H9 (cell line): ENCODE data around the gene OPTC. TPM values are rescaled to one million over a fixed set of nuclear protein-coding genes. Genes with fewer than 3 reads are reported as not detected.

Experiments used
- DNase-seq: peaks from one replicate; pipeline ENCODE4 v3.0.0-alpha.2; 2017
- H2AFZ ChIP-seq: one replicate; pipeline ENCODE4 v1.6.1; 2013; ENCODE audit warnings: mild to moderate bottlenecking, low read length, control low read depth, moderate library complexity
- H2AK5ac ChIP-seq: 2 replicates; pipeline ENCODE4 v1.6.1; 2013; ENCODE audit warnings: low read length, control low read depth, mixed read lengths; ENCODE audit not compliant: insufficient read length
- H2BK120ac ChIP-seq: one replicate; pipeline ENCODE4 v1.6.1; 2013; ENCODE audit warnings: low read depth, mild to moderate bottlenecking, low read length, control low read depth, inconsistent platforms; ENCODE audit not compliant: poor library complexity, severe bottlenecking
- H2BK12ac ChIP-seq: 2 replicates; pipeline ENCODE4 v1.6.1; 2013; ENCODE audit warnings: low read length, control low read depth, mixed read lengths, low read depth; ENCODE audit not compliant: insufficient read length
- H2BK15ac ChIP-seq: 2 replicates; pipeline ENCODE4 v1.6.1; 2013; ENCODE audit warnings: low read depth, low read length, control low read depth
- H2BK20ac ChIP-seq: one replicate; pipeline ENCODE4 v1.6.1; 2013; ENCODE audit warnings: low read depth, mild to moderate bottlenecking, low read length, control low read depth, inconsistent platforms; ENCODE audit not compliant: poor library complexity, severe bottlenecking
- H2BK5ac ChIP-seq: 2 replicates; pipeline ENCODE4 v1.6.1; 2013; ENCODE audit warnings: low read length, control low read depth, mixed read lengths; ENCODE audit not compliant: insufficient read length
- H3K14ac ChIP-seq: 2 replicates; pipeline ENCODE4 v1.6.1; 2013; ENCODE audit warnings: low read length, control low read depth; ENCODE audit not compliant: insufficient read depth
- H3K18ac ChIP-seq: 2 replicates; pipeline ENCODE4 v1.6.1; 2013; ENCODE audit warnings: low read depth, mild to moderate bottlenecking, mixed read lengths, low read length, control low read depth; ENCODE audit not compliant: insufficient read length
- H3K23ac ChIP-seq: 2 replicates; pipeline ENCODE4 v1.6.1; 2013; ENCODE audit warnings: low read length, control low read depth, mixed read lengths, low read depth; ENCODE audit not compliant: insufficient read length
- H3K23me2 ChIP-seq: 2 replicates; pipeline ENCODE4 v1.6.1; 2013; ENCODE audit warnings: low read depth, mild to moderate bottlenecking, mixed read lengths, low read length, control low read depth; ENCODE audit not compliant: insufficient read length, poor library complexity, severe bottlenecking
- H3K27ac ChIP-seq: 2 replicates; pipeline ENCODE4 v1.5.1; 2013; ENCODE audit warnings: low read length, control low read depth, mixed read lengths, low read depth; ENCODE audit not compliant: insufficient read length
- H3K27me3 ChIP-seq: 2 replicates; pipeline ENCODE4 v1.6.1; 2013; ENCODE audit warnings: low read length, control low read depth, inconsistent platforms; ENCODE audit not compliant: insufficient read depth
- H3K4ac ChIP-seq: 2 replicates; pipeline ENCODE4 v1.6.1; 2013; ENCODE audit warnings: low read depth, mild to moderate bottlenecking, control low read depth, inconsistent platforms, low read length, moderate library complexity
- H3K4me1 ChIP-seq: 2 replicates; pipeline ENCODE4 v1.6.1; 2013; ENCODE audit warnings: low read length, control low read depth, inconsistent platforms; ENCODE audit not compliant: insufficient read depth
- H3K4me2 ChIP-seq: 2 replicates; pipeline ENCODE4 v1.6.1; 2013; ENCODE audit warnings: low read length, control low read depth, mixed read lengths; ENCODE audit not compliant: insufficient read length, insufficient read depth
- H3K56ac ChIP-seq: 2 replicates; pipeline ENCODE4 v1.6.1; 2013; ENCODE audit warnings: low read depth, mild to moderate bottlenecking, mixed read lengths, low read length, control low read depth; ENCODE audit not compliant: insufficient read length
- H3K79me1 ChIP-seq: 2 replicates; pipeline ENCODE4 v1.6.1; 2013; ENCODE audit warnings: low read depth, mild to moderate bottlenecking, moderate library complexity, low read length, control low read depth, inconsistent platforms; ENCODE audit not compliant: insufficient read depth, poor library complexity, severe bottlenecking
- H3K79me2 ChIP-seq: 2 replicates; pipeline ENCODE4 v1.6.1; 2013; ENCODE audit warnings: low read length, control low read depth, inconsistent platforms; ENCODE audit not compliant: insufficient read depth
- H3K9ac ChIP-seq: 2 replicates; pipeline ENCODE4 v1.6.1; 2013; ENCODE audit warnings: low read length, control low read depth, mixed read lengths; ENCODE audit not compliant: insufficient read length; ENCODE audit errors: extremely low read depth
- H3K9me3 ChIP-seq: one replicate; pipeline ENCODE4 v1.6.1; 2013; ENCODE audit warnings: low read depth, low read length, inconsistent platforms; ENCODE audit not compliant: control insufficient read depth
- H3T11ph ChIP-seq: one replicate; pipeline ENCODE4 v1.6.1; 2013; ENCODE audit warnings: mild to moderate bottlenecking, low read length, control low read depth, inconsistent platforms
- H4K20me1 ChIP-seq: one replicate; pipeline ENCODE4 v1.6.1; 2013; ENCODE audit not compliant: control insufficient read depth, insufficient read length, insufficient read depth
- H4K5ac ChIP-seq: 2 replicates; pipeline ENCODE4 v1.6.1; 2013; ENCODE audit warnings: low read depth, mild to moderate bottlenecking, mixed read lengths, low read length, control low read depth; ENCODE audit not compliant: insufficient read length
- H4K8ac ChIP-seq: replicated peaks from 2 replicates; pipeline ENCODE4 v1.6.1; 2013; ENCODE audit warnings: low read length, control low read depth, mixed read lengths, low read depth; ENCODE audit not compliant: insufficient read length
- H4K91ac ChIP-seq: 2 replicates; pipeline ENCODE4 v1.6.1; 2013; ENCODE audit warnings: low read depth, mild to moderate bottlenecking, moderate library complexity, mixed read lengths, low read length, control low read depth; ENCODE audit not compliant: insufficient read length
- H3K27ac Mint-ChIP-seq, 3 experiments: 2 replicates in 2 of 3; 3 replicates in 1 of 3; pipeline ENCODE4 v1.8.0; 2020 to 2021; ENCODE audit warnings: mixed read lengths in 3 of 3, mild to moderate bottlenecking in 1 of 3, moderate library complexity in 1 of 3
- H3K27me3 Mint-ChIP-seq: 2 replicates; pipeline ENCODE4 v1.8.0; 2021; ENCODE audit warnings: low read depth, mild to moderate bottlenecking, moderate library complexity, mixed read lengths
- H3K36me3 Mint-ChIP-seq, 3 experiments: 2 replicates in 2 of 3; 3 replicates in 1 of 3; pipeline ENCODE4 v1.8.0; 2020 to 2021; ENCODE audit warnings: low read depth in 3 of 3, mixed read lengths in 3 of 3; ENCODE audit not compliant: insufficient read depth in 1 of 3
- H3K4me1 Mint-ChIP-seq, 2 experiments: 2 replicates each; pipeline ENCODE4 v1.8.0; 2020; ENCODE audit warnings: mixed read lengths in 2 of 2
- H3K4me3 Mint-ChIP-seq, 2 experiments: 2 replicates in 1 of 2; 3 replicates in 1 of 2; pipeline ENCODE4 v1.8.0; 2020 to 2021; ENCODE audit warnings: mild to moderate bottlenecking in 2 of 2, mixed read lengths in 2 of 2, moderate library complexity in 1 of 2
- H3K9me3 Mint-ChIP-seq, 2 experiments: 2 replicates in 1 of 2; 3 replicates in 1 of 2; pipeline ENCODE4 v1.8.0; 2020; ENCODE audit warnings: mild to moderate bottlenecking in 2 of 2, mixed read lengths in 2 of 2, moderate library complexity in 1 of 2
- CTCF ChIP-seq: fragments of 200-600 bp; sonication (generic); conservative IDR thresholded peaks from 3 replicates; pipeline ENCODE4 v1.8.0; 2021; ENCODE audit warnings: antibody characterized with exemption, mild to moderate bottlenecking
- WGBS: extraction: QIAGEN DNeasy Blood & Tissue Kit; methylation state at CpG from one replicate; pipeline ENCODE4 v1.1.7; 2013; ENCODE audit warnings: missing lambda C conversion rate, low lambda C conversion rate, mixed read lengths; ENCODE audit not compliant: insufficient read length; ENCODE audit errors: extremely low coverage; 5-methylcytosine and 5-hydroxymethylcytosine counted together
- total RNA-seq: library from RNA; stranded (reverse); gene quantifications from 2 replicates; pipeline ENCODE4 v1.2.1, GENCODE V29; 2021

The OPTC gene
- total RNA-seq, 1 experiment from 2014 or later: 1.1 TPM

- Histone ChIP-seq H2BK15ac (no peak overlapping the region), H3K9ac (no peak overlapping the region), H4K8ac (no peak overlapping the region), H3K79me1 (no peaks in the 10 kb centered on the region), H2BK20ac (no peak overlapping the region), H3K23me2 (no peaks in the 10 kb centered on the region), H3K18ac (no peak overlapping the region), H3T11ph (no peak overlapping the region), H4K20me1 (no peaks in the 10 kb centered on the region), H3K27ac (no peak overlapping the region), H2BK120ac (no peak overlapping the region), H3K14ac (no peak overlapping the region), H3K4ac (no peak overlapping the region), H3K27me3 (no peaks in the 10 kb centered on the region; the same call in 1 of the 2 replicates), H3K4me2 (no peak overlapping the region), H2BK12ac (no peak overlapping the region), H2AK5ac (no peak overlapping the region), H3K56ac (no peak overlapping the region), H3K23ac (no peak overlapping the region), H4K5ac (no peak overlapping the region), H3K79me2 (no peaks in the 10 kb centered on the region), H3K4me1 (peaks cover 10% of the 10 kb centered on the region; the same call in 1 of the 2 replicates), H2BK5ac (no peak overlapping the region), H3K9me3 (no peaks in the 10 kb centered on the region), H4K91ac (no peak overlapping the region), H2AFZ (no peak overlapping the region)
- no peak for TF ChIP-seq CTCF
- Mint-ChIP-seq H3K27me3 (peaks cover 15% of the 10 kb centered on the region), H3K4me3 (no peak overlapping the region), H3K4me1 (peaks cover 43 to 51% of the 10 kb centered on the region in 2 experiments), H3K27ac (no peak overlapping the region; a peak in 2 of 7 replicates), H3K9me3 (no peaks in the 10 kb centered on the region), H3K36me3 (no peaks in the 10 kb centered on the region)
- WGBS: no CpG with 5 or more reads among the region's 6 CpGs
- no peak for DNase-seq
Observed at GRCh38 chr1:203526572-203526971, 32.6 kb downstream of the OPTC start.
